GM18507 (cell line): ENCODE results near the gene PKHD1.

ENCODE experiments used
- DNase-seq: peaks from one replicate; pipeline ENCODE4 v3.0.0; 2011; ENCODE audit warnings: low read depth; ENCODE audit not compliant: insufficient read length; ENCODE audit errors: extremely low spot score
- FAIRE-seq: peaks from 2 replicates; lab custom pipeline; 2011; peaks lifted over from hg19 to GRCh38; lab: Jason Lieb, UNC

Gene PKHD1

DNA sequence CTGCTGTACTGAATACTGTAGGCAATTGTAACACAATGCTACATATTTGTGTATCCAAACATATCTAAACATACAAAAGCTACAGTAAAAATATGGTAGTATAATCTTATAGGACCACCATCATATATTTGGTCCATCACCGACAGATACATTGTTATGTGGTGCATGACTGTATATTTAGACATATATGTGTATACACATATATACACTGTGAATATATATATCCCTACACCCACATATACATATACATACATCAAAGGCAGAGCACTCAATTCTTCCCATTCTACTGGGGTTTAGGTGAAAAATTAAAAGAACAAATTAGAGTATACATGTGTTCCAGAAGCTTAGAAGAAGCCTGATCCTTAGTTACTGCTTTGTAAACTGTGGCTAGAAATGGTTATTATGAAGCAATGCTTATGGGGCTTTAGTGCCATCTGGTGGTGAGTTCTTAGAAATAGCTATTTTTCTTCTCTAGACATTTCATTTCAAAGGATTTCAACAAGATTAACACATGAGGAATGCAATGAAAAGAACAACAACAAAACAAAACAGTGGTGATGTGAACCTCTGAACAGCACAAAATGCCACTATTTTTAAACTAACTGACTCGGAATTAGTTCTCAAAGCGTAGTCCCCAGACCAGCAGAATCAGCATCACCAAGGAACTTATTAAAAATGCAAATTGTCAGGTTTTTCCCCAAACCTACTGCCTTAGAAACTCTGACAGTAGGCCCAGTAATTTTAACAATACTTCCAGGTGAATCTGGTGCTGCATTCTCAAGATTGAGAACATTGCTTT, 38.0 kb downstream of the PKHD1 start:
- DNase-seq (no peak), FAIRE-seq (peak; percentile 82)

DNA sequence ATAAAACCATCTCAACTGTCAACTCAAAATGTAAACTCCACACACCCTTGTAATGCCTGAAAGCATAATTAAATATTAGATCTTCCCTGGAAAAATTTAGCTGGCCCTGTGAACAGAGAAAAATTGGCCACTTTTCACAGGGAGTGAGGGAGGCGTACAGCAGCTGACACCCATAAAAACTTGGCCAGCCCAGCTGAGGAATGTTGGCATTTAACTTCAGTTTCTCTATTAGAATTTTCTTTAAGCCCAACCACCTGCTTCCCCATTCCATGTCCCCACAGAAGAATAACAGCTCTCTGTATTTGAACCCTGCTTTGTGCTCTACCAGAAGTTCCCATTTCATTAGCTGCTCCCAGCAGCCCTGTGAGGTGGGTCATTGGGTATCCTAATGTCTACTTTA, 41.0 kb downstream of the PKHD1 start:
- DNase-seq (no peak), FAIRE-seq (no peak)

- no peak for DNase-seq
- FAIRE-seq: no peak
Observed at GRCh38 chr6:52045481-52045880, 41.9 kb downstream of the PKHD1 start.

DNA sequence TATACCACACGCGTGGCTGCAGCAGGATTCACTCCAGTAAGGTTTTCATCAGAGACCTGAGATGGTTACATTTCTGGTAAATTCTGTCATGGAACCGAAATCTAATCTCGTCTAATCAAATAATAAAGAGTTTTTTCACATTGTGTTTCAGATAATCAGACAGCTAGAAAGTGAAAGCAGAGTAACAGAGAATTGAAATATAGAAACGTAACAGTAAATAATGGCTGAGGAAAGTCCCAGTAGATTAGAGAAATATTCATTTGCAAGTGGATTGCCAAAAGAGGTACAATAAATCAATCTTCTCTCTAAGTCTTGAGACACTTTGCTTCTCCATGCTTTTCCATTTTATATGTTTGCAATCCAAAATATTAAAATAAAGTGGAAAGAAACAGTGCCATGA, 42.4 kb downstream of the PKHD1 start:
- FAIRE-seq: peak; percentile 42
- DNase-seq: no peak

DNA sequence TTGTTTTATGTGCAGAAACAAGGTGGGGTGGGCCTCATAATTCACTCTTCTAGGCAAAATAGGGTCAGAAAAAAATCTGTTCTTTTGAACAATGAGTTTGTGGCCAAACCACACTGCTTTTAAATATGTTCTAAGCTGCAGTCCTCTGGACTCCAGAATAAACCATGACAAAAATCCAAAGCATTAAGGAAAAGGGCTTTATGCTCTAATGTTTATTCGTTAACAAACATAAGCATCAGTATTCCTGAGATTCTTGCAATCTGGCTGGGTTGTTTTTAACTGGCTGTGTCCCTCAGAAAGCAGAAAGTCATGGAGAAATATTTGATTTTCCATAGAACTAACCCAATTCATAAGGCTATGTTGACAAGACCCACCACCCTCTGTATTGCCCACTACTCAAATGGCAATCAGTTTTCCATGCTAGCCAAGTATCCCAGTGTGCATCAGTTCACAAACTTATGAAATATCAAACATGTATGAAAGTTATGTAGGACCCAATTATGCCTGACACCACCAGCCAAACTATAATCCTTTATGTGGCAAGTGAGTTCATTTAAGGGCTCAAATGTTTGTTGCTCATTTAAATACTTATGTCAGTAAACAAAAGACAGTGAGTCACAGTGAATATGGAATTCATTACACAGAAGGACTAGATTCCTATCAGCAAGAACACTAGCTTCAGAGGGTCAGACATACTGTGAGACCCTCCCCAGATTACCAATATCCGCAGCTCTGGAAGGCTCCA, 45.1 kb downstream of the PKHD1 start:
- FAIRE-seq (no peak), DNase-seq (no peak)

DNA sequence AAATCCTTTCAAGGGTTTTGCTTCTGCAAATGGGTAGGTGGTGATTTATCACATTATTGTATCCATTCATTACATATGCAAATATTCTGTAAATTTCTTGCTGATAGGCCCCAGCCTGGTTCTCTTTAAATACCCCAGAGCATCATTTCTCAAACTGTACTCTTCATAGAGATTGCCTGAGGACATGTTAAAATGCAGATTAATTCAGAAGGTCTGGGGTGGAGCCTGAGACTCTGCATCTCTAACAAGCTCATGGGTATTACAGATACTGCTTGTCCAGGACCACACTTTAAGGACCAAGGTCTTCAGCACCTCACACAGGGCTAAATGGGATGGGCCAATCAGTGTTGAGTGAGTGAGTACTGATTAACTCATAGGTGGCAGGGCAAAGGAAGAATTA, 46.3 kb downstream of the PKHD1 start:
- DNase-seq: no peak
- no peak for FAIRE-seq

GRCh38 chr6:52027699-52028098, 59.7 kb downstream of the PKHD1 start:
- DNase-seq: no peak
- FAIRE-seq: no peak

DNA sequence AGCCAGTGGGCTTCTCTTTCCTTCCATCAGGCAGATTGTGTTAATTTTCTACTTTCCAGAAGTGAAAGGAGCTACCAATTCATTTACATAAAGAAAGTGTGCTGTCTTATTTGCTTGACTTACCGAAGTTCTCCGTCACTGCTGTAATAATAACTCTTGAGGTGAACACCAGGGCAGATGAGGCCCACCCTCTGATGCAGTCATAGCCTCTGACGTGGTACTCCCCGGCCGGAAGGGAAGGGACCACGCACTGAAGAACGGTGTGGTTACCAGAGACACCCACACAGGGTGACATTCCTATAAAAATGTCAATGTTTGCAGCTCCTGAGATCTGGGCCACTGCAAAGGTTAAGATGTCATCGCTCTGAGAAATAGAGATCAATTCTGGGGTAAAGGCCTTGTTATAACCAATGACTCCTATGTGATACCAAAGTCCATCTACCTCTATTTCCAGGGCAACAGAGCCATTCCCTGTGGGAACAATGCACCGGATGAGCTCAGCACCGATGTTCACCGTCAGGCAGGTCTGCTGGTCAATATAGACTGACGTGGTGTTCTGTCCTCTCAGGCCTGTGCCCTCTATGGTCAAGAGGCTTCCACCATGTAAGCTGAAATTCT, 62.9 kb downstream of the PKHD1 start:
- no peak for FAIRE-seq
- no peak for DNase-seq

- DNase-seq (no peak), FAIRE-seq (no peak)
Observed at GRCh38 chr6:52022675-52023074, 64.7 kb downstream of the PKHD1 start.

GRCh38 chr6:52020945-52021570, 66.4 kb downstream of the PKHD1 start:
- no peak for DNase-seq
- FAIRE-seq: peak; percentile 70

DNA sequence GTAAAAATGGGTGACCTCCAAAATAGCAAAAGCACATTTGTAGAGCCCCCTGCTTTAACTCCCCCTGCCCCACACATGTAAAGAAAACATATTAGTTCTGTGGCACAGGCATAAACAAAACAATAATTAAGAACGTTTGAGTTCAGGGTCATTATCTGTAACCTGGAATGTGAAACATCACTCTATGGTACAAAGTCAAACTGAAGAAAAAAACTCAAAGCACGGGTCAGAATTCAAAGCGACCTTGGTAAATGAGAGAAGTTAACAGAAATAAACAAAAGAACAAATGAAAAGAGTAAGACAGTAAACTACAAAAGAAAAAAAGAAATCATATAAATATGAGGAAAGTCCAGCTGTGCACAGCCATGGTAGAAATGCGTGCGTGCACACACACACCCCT, 67.5 kb downstream of the PKHD1 start:
- FAIRE-seq (no peak), DNase-seq (no peak)

DNA sequence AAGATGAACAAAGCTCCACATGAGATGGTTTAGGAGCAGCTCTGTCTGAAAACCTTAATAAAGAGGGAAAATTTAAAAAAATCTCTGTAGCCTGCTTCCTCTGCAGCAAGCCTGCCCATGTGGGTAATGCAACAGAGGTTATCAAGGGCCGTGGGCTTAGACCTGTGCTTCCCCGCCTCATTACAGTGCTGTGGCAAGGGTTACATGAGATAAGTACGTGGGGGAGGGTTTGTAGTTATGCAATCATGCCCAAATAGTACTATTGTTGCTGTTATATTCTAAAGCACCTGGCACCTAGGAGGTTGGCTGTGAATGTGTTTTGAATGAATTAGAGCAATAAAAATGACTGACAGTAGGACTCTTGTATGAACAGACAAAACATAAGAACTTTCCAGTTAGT, 68.3 kb downstream of the PKHD1 start:
- no peak for FAIRE-seq

GRCh38 chr6:52016915-52017748, 70.3 kb downstream of the PKHD1 start:
- FAIRE-seq: peak; percentile 39

More for the DNA sequence above, 68.3 kb downstream of the PKHD1 start:
- no peak for DNase-seq

DNA sequence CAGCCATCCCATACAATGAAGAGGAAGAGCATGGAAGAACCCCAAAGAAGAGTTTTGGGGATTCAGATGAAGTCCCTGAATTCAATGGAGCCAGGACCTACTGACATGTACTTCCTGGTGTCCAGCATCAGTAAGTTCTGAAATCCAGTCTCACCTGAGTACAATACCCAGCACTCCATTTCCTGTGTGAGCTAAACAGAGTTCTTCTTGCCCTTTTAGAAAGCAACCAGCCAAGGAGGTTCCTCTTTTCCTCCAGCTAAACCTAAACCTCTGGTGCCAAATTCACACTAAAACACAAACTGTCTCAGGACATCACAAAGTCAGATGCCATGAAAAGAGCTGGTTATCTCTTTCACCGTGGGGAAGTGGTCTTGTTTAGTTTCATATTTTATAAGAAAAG, 71.5 kb downstream of the PKHD1 start:
- peak; percentile 46 for FAIRE-seq
- no peak for DNase-seq

More at GRCh38 chr6:52016915-52017748, 70.3 kb downstream of the PKHD1 start:
- no peak for DNase-seq

DNA sequence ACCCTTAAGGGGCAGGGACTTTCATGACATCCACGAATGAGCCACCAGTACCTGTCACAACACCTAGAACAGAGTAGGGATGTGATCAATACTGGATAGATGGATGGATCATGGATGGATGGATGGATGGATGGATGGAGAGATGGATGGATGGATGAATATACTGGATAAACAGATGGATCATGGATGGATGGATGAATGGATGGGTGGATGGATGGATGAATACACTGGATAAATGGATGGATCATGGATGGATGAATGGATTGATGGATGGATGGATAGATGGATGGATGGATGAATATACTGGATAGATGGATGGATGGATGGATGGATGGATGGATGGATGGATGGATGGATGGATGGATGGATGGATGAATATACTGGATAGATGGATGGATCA, 73.0 kb downstream of the PKHD1 start:
- FAIRE-seq: no peak
- DNase-seq: no peak

- DNase-seq (no peak), FAIRE-seq (no peak)
Observed at GRCh38 chr6:52013035-52013434, 74.4 kb downstream of the PKHD1 start.

GRCh38 chr6:52012582-52012981, 74.8 kb downstream of the PKHD1 start:
- FAIRE-seq: no peak
- DNase-seq: no peak

GRCh38 chr6:52010806-52011205, 76.6 kb downstream of the PKHD1 start:
- DNase-seq (no peak), FAIRE-seq (no peak)

- no peak for FAIRE-seq
- DNase-seq: no peak
Observed at GRCh38 chr6:52010145-52010544, 77.3 kb downstream of the PKHD1 start.
